ENCODE measurements around the gene CAV3. TPM values are rescaled to one million over a fixed set of nuclear protein-coding genes. Genes with fewer than 3 reads are reported as not detected.

The CAV3 gene
- total RNA-seq, 1 donor from 2014 or later, result not detected

- H3K4me3 ChIP-seq (ENCODE audit: low read depth, low read length), result no peak overlapping the region
- TF ChIP-seq CTCF (conservative IDR thresholded peaks at IDR 0.05; ENCODE audit: low read depth, low read length), result no peak
- no peak for DNase-seq (ENCODE audit: low read depth)
These were observed 2.8 kb downstream of the CAV3 start for GRCh38 chr3:8736436-8736835.

DNA sequence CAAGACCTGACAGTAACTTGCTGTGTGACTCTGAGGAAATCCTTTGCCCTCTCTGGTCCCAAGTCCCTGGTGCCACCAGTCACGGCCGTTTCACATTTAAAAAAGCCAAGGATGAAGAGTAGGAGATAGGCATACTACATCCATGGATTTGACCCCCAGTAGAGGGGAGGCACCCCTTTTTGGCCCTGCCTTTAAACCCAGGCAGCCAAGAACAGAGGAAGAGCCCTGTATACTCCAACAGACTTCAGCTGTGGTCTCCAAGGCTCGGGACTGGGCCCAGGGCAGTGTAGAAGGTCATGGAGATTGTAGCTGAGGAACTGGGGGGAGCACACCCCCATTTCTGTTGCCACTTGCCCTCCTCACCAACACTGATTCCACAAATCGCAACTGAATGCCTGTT is 3.7 kb downstream of the CAV3 start:
- no peak overlapping the region for H3K4me3 ChIP-seq (ENCODE audit: low read depth, low read length)
- TF ChIP-seq CTCF (conservative IDR thresholded peaks at IDR 0.05; ENCODE audit: low read depth, low read length), result no peak
- DNase-seq (ENCODE audit: low read depth), result no peak

DNA sequence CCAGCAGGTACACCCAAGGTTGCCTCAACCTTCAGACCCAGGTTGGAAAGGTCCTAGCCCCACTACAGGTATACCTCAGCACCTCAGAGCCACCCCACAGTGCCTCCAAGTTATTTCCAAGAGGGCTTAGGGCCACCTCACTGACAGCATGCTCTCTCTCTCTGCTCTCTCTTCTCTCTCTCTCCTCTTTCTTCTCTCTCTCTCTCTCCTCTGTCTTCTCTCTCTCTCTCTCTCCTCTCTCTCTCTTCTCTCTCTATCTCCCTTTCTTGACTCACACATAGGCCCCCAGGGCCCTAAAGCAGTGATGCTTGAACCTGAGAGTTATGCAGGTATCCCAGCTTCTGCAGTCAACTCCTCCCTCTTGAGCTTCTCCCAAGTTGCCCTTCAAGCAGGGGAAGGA is 4.2 kb downstream of the CAV3 start:
- TF ChIP-seq CTCF (conservative IDR thresholded peaks at IDR 0.05; ENCODE audit: low read depth, low read length), result no peak
- no peak for DNase-seq (ENCODE audit: low read depth)
- no peak overlapping the region for H3K4me3 ChIP-seq (ENCODE audit: low read depth, low read length)

- no peak for TF ChIP-seq CTCF (conservative IDR thresholded peaks at IDR 0.05; ENCODE audit: low read depth, low read length)
- DNase-seq (ENCODE audit: low read depth), result no peak
- no peak overlapping the region for H3K4me3 ChIP-seq (ENCODE audit: low read depth, low read length)
These were observed 5.0 kb downstream of the CAV3 start for GRCh38 chr3:8738639-8739038.

DNA sequence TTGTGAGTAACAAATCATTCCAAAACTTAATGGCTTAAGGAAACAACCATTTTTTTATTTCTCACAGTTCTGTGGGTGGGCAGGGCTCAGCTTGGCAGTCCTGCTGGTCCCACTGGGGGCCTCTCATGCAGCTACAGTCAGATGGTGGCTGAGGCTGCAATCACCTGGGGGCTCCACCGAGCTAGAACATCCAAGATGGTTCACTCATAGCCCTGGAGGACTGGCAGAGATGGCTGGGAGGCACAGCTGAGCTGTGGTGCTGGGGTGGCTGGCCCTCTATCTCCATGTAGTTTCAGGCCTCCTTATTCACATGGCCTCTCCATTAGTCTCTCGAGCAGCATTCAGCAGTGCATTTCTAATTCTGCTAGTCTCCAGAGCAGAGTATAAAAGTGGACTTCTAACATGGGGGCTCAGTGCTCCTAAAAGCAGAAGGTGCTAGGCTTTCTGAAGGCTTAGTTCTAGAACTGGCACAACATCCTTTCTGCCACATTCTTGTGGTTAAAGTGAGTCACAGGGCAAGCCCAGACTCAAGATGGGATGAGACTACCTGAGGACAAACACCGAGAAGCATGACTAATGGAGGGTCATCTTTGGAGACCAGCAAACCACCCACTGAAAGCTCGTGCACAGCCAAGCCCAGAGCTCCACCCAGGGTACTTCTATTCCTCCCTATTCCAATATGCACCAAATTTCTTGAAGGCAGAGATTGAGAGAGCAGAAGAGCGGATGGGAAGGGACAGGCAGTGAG is 6.3 kb downstream of the CAV3 start:
- H3K4me3 ChIP-seq (ENCODE audit: low read depth, low read length), result no peak overlapping the region
- peak; percentile 74 for DNase-seq (ENCODE audit: low read depth)
- TF ChIP-seq CTCF (conservative IDR thresholded peaks at IDR 0.05; ENCODE audit: low read depth, low read length), result no peak

DNA sequence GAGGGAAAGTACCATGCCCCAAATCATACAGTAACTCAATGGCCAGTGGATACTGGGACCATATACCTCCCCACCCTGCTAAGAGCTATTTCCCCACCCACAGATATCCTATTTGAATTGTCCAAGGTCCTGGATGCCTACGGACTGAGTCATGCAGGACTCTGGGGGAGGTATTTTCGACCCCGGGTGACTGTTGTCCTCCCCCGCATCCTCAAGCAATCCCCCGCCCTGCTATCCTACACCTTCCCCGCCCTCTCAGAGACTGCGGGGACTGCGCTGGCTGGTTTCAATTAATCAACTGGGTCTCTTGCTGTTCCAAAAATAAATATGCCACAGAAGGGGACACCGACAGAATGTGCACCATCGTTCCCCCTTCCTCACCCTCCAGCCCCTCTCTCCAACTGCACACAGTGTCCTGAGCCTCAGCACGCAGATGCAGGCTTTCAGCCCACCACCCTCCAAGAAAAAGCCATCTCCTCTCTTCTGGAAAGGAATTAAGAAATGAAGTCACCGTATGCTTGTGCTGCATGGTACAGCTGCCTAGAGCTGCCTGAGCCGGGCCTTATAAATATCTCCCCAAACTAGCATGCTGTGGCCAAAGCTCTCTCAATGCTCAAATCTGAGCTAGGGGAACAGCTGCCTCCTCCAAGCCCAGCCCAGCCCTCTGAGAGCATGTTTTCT is 8.1 kb downstream of the CAV3 start:
- no peak for TF ChIP-seq CTCF (conservative IDR thresholded peaks at IDR 0.05; ENCODE audit: low read depth, low read length)
- DNase-seq (ENCODE audit: low read depth), result no peak
- no peak overlapping the region for H3K4me3 ChIP-seq (ENCODE audit: low read depth, low read length)
